ENCODE measurements around the gene SP100. TPM values are rescaled to one million over a fixed set of nuclear protein-coding genes. Genes with fewer than 3 reads are reported as not detected.

SP100 gene
- 100 to 1,000 TPM in 1 of 2 donors, 10 to 100 TPM in 1; 89.3 to 128 TPM for total RNA-seq
- 10 to 100 TPM; 56.2 to 72.8 TPM for polyA plus RNA-seq
- long read RNA-seq, donor 1, transcript SP100-204 (15 exons, 1,898 nt) = major isoform, 10 of 12 reads
- long read RNA-seq, donor 1, partial matches to known transcripts = 0 of 12 reads
- long read RNA-seq, donor 1, other reads (novel, unspliced or antisense) = 0 of 12 reads
- long read RNA-seq, donor 2, partial matches to known transcripts = 0 of 5 reads
- long read RNA-seq, donor 2, other reads (novel, unspliced or antisense) = 0 of 5 reads
- long read RNA-seq, donor 3, partial matches to known transcripts = 0 of 5 reads
- long read RNA-seq, donor 3, other reads (novel, unspliced or antisense) = 0 of 5 reads
- long read RNA-seq, donor 4, partial matches to known transcripts = 0 of 2 reads
- long read RNA-seq, donor 4, other reads (novel, unspliced or antisense) = 0 of 2 reads
- long read RNA-seq, donor 5, transcript SP100-204 (15 exons, 1,898 nt) = major isoform, 8 of 9 reads
- long read RNA-seq, donor 5, partial matches to known transcripts = 0 of 9 reads
- long read RNA-seq, donor 5, other reads (novel, unspliced or antisense) = 0 of 9 reads

DNA sequence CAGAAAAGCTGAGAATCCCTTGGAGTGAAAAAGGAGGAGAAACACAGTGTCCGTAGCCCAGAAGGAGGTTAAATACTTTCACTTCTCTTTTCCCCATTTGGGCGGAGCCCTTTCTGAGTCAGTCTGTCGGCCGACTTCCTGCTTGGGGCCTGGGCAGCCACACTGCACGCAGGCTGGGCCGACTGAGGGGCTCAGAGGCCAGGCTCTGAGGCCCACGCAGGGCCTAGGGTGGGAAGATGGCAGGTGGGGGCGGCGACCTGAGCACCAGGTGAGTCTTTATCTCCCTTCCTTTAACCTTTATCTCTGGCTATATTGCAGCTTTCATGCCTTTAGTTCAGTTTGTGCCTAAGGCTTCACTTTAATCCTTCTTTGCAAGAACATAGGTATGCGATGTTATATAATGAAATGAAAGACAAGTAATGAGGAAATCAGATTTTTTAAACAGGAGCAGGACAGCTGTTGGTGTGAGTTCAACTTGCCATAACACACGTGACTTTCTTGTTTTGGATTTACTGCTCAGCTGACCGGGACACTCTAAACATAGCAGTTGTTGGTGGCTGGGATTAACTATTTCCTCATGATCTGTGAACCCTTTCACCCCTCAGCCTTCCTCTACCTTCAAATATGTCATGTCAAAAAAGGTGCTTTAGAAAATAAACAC, at the start of gene SP100:
SP100 (plus strand) TSS at position 141 of the 661 bp plus-strand sequence; CDS start at position 237, 96 bp downstream.
- peak; percentile 82 for ATAC-seq (ENCODE audit: insufficient read depth, low FRiP score)
- peak within 1 kb of the TSS; percentile 11 to 92 for H3K9ac ChIP-seq (ENCODE audit: insufficient read depth in 1 of 2, low read length in 2 of 2)
- peak within 1 kb of the TSS; percentile 94 to 95 for H3K27ac ChIP-seq (ENCODE audit: low read depth in 1 of 2, low read length in 1 of 2)
- H3K4me3 ChIP-seq = peak within 1 kb of the TSS; percentile 76
- DNase-seq = peak; percentile 68 to 84 (median 81)
- no peaks in the 10 kb centered on the region for H3K9me3 ChIP-seq (ENCODE audit: control insufficient read depth in 4 of 4, insufficient read depth in 3 of 4, low read length in 3 of 4)
- whole genome bisulfite sequencing, 2 donors = 0 to 1% methylated on average over 12 of the region's 12 CpGs
- no peaks in the 10 kb centered on the region for H3K27me3 ChIP-seq (ENCODE audit: control insufficient read depth in 3 of 3, insufficient read depth in 3 of 3, low read length in 2 of 3)
- TF ChIP-seq, protein P1, sequence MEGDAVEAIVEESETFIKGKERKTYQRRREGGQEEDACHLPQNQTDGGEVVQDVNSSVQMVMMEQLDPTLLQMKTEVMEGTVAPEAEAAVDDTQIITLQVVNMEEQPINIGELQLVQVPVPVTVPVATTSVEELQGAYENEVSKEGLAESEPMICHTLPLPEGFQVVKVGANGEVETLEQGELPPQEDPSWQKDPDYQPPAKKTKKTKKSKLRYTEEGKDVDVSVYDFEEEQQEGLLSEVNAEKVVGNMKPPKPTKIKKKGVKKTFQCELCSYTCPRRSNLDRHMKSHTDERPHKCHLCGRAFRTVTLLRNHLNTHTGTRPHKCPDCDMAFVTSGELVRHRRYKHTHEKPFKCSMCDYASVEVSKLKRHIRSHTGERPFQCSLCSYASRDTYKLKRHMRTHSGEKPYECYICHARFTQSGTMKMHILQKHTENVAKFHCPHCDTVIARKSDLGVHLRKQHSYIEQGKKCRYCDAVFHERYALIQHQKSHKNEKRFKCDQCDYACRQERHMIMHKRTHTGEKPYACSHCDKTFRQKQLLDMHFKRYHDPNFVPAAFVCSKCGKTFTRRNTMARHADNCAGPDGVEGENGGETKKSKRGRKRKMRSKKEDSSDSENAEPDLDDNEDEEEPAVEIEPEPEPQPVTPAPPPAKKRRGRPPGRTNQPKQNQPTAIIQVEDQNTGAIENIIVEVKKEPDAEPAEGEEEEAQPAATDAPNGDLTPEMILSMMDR (IDR thresholded peaks at IDR 0.05; ENCODE audit: control extremely low read depth, extremely low read depth) = no peak
- H3K4me1 ChIP-seq (ENCODE audit: control insufficient read depth in 5 of 5, insufficient read depth in 5 of 5, low read length in 5 of 5) = peaks cover 3 to 27% (median 13%) of the 10 kb centered on the region in 5 donors
- H3K36me3 ChIP-seq (ENCODE audit: control insufficient read depth in 4 of 4, insufficient read depth in 4 of 4, low read length in 4 of 4) = peaks cover 0 to 4% (median 1%) of the 10 kb centered on the region in 4 donors

- DNase-seq (no peak), ATAC-seq (ENCODE audit: insufficient read depth, low FRiP score) (no peak)
- Histone ChIP-seq H3K36me3 (ENCODE audit: control insufficient read depth in 4 of 4, insufficient read depth in 4 of 4, low read length in 4 of 4) (peaks cover 0 to 9% (median 3%) of the 10 kb centered on the region in 4 donors), H3K9me3 (ENCODE audit: control insufficient read depth in 4 of 4, insufficient read depth in 3 of 4, low read length in 3 of 4) (no peaks in the 10 kb centered on the region), H3K4me1 (ENCODE audit: control insufficient read depth in 5 of 5, insufficient read depth in 5 of 5, low read length in 5 of 5) (no peaks in the 10 kb centered on the region), H3K27me3 (ENCODE audit: control insufficient read depth in 3 of 3, insufficient read depth in 3 of 3, low read length in 2 of 3) (no peaks in the 10 kb centered on the region), H3K27ac (ENCODE audit: low read depth in 1 of 2, low read length in 1 of 2) (no peak overlapping the region), H3K9ac (ENCODE audit: insufficient read depth in 1 of 2, low read length in 2 of 2) (no peak overlapping the region), H3K4me3 (no peak overlapping the region)
- TF ChIP-seq, protein P1 (IDR thresholded peaks at IDR 0.05; ENCODE audit: control extremely low read depth, extremely low read depth) = no peak
- WGBS, 2 donors = 100% methylated on average over 2 of the region's 2 CpGs
Observed at GRCh38 chr2:230382108-230382507, 33.9 kb upstream of the SP100 start.

DNA sequence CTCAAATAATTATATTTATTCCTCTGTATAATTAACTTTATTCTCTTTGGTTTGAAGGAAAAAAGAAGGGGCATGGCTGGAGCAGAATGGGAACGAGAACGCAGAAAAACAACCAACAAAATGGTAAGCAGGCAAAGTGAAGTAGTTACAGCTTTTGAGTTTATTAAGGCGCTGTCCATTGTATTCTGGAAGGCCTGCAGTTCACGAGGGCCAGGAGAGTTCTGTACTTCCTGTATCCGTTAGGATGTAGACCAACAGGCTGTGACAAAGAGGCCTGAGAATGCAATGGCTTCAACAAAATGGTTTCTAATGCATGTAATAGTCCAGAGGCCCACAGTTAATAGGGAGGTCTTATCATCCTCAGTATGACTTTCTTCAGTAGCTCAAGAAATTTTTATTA, 32.5 kb upstream of the SP100 start:
- no peak overlapping the region for H3K9ac ChIP-seq (ENCODE audit: insufficient read depth in 1 of 2, low read length in 2 of 2)
- DNase-seq (peak in 1 of 3 donors; percentile 13), ATAC-seq (ENCODE audit: insufficient read depth, low FRiP score) (no peak)
- H3K27me3 ChIP-seq (ENCODE audit: control insufficient read depth in 3 of 3, insufficient read depth in 3 of 3, low read length in 2 of 3) = no peaks in the 10 kb centered on the region
- H3K9me3 ChIP-seq (ENCODE audit: control insufficient read depth in 4 of 4, insufficient read depth in 3 of 4, low read length in 3 of 4) = no peaks in the 10 kb centered on the region
- H3K36me3 ChIP-seq (ENCODE audit: control insufficient read depth in 4 of 4, insufficient read depth in 4 of 4, low read length in 4 of 4) = peaks cover 0 to 9% (median 1%) of the 10 kb centered on the region in 4 donors
- TF ChIP-seq, protein P1 (IDR thresholded peaks at IDR 0.05; ENCODE audit: control extremely low read depth, extremely low read depth) = no peak
- H3K27ac ChIP-seq (ENCODE audit: low read depth in 1 of 2, low read length in 1 of 2) = no peak overlapping the region
- H3K4me3 ChIP-seq = no peak overlapping the region
- no peaks in the 10 kb centered on the region for H3K4me1 ChIP-seq (ENCODE audit: control insufficient read depth in 5 of 5, insufficient read depth in 5 of 5, low read length in 5 of 5)
- 83 to 84% methylated on average over 5 of the region's 5 CpGs for WGBS, 2 donors

Measured in lung (tissue), 16 donors.